HCT116 (cell line): ENCODE data around the gene SHISA2. TPM values are rescaled to one million over a fixed set of nuclear protein-coding genes. Genes with fewer than 3 reads are reported as not detected.

Source experiments
- ATAC-seq: fragments of 200-7000 bp; cut with Tn5 transposase; 2 replicates; pipeline ENCODE4 v1.9.1; 2020; ENCODE audit warnings: mild to moderate bottlenecking, moderate library complexity
- Bru-seq: library from RNA; stranded (reverse); fragments of 400-500 nt; gene quantifications from one replicate; lab custom pipeline; 2021; lab: Mats Ljungman, UMichigan
- BruChase-seq, 2 experiments: library from RNA; stranded (reverse); fragments of 400-500 nt; gene quantifications; one replicate each; lab custom pipeline; 2021; lab: Mats Ljungman, UMichigan
- BruUV-seq: library from RNA; stranded (reverse); fragments of 400-500 nt; replicated peaks from 2 replicates; lab custom pipeline; 2021; lab: Mats Ljungman, UMichigan
- CTCF ChIA-PET: fragments of 300-600 bp; sonication (Branson Sonifier 250); formaldehyde crosslinking; loops from one replicate; lab custom pipeline; 2021; ENCODE audit warnings: antibody characterized with exemption; lab: Charles Lee
- POLR2A ChIA-PET: fragments of 300-600, 350-600 bp; sonication (Branson Sonifier 250); formaldehyde crosslinking; loops from one replicate; lab custom pipeline; 2021; ENCODE audit warnings: antibody characterized with exemption; lab: Charles Lee
- RAD21 ChIA-PET, 2 experiments: fragments of 300-600 bp; sonication (Branson Sonifier 250); formaldehyde crosslinking; loops; one replicate each; lab custom pipeline; 2023; ENCODE audit warnings: low total read pairs in 2 of 2; ENCODE audit not compliant: uncharacterized antibody in 2 of 2, unreplicated experiment in 2 of 2, low non-redundant PET in 1 of 2; lab: Charles Lee
- DNase-seq: peaks from one replicate; pipeline ENCODE4 v3.0.0-alpha.2; 2010; ENCODE audit warnings: low read depth, low spot score
- H2AFZ ChIP-seq: fragments of 200-600 bp; shearing (Covaris generic), sonication (generic); 2 replicates; pipeline ENCODE4 v1.6.1; 2017; ENCODE audit warnings: low read depth, mixed run types, mixed read lengths, antibody characterized with exemption, low read length; ENCODE audit not compliant: poor library complexity, severe bottlenecking
- H3K27ac ChIP-seq: 2 replicates; pipeline ENCODE4 v1.5.1; 2012; ENCODE audit warnings: low read depth, low read length
- H3K27me3 ChIP-seq: fragments of 200-600 bp; sonication (generic); 2 replicates; pipeline ENCODE4 v1.6.1; 2016; ENCODE audit warnings: mixed run types, low read length, mixed read lengths; ENCODE audit not compliant: insufficient read depth
- H3K36me3 ChIP-seq, 2 experiments: fragments of 200-500 bp in 1 of 2; fragments of 200-600 bp in 1 of 2; sonication (Bioruptor generic) in 1 of 2; sonication (generic) in 1 of 2; 2 replicates each; pipeline versions ENCODE4 v1.5.1 to v1.6.1; 2014 to 2016; ENCODE audit warnings: low read length in 2 of 2, inconsistent platforms in 1 of 2, mixed read lengths in 1 of 2, mixed run types in 1 of 2; ENCODE audit not compliant: insufficient read depth in 2 of 2, control insufficient read depth in 1 of 2
- H3K4me1 ChIP-seq, 2 experiments: fragments of 200-600 bp in 1 of 2; sonication (generic) in 1 of 2; 2 replicates each; pipeline versions ENCODE4 v1.5.1 to v1.6.1; 2012 to 2017; ENCODE audit warnings: low read length in 2 of 2, inconsistent platforms in 1 of 2, mild to moderate bottlenecking in 1 of 2, mixed read lengths in 1 of 2, mixed run types in 1 of 2, moderate library complexity in 1 of 2; ENCODE audit not compliant: insufficient read depth in 2 of 2, control insufficient read depth in 1 of 2
- H3K4me2 ChIP-seq: fragments of 200-600 bp; sonication (generic); 2 replicates; pipeline ENCODE4 v1.6.1; 2017; ENCODE audit warnings: mixed run types, low read length, mixed read lengths
- H3K4me3 ChIP-seq, 2 experiments: fragments of 200-600 bp in 1 of 2; sonication (generic) in 1 of 2; replicated peaks in 1 of 2; 2 replicates each; pipeline ENCODE4 v1.5.1; 2011 to 2016; ENCODE audit warnings: low read length in 2 of 2, control low read depth in 1 of 2, low read depth in 1 of 2, mild to moderate bottlenecking in 1 of 2, mixed read lengths in 1 of 2, mixed run types in 1 of 2
- H3K79me2 ChIP-seq: fragments of 200-600 bp; sonication (generic); 2 replicates; pipeline ENCODE4 v1.6.1; 2017; ENCODE audit warnings: mild to moderate bottlenecking, mixed run types, low read length, moderate library complexity, mixed read lengths; ENCODE audit not compliant: insufficient read depth
- H3K9ac ChIP-seq: fragments of 200-600 bp; sonication (generic); 2 replicates; pipeline ENCODE4 v1.6.1; 2016; ENCODE audit warnings: low read length, mixed read lengths
- H3K9me2 ChIP-seq: fragments of 200-600 bp; sonication (generic), shearing (Covaris generic); 2 replicates; pipeline ENCODE4 v1.6.1; 2017; ENCODE audit warnings: mixed run types, mild to moderate bottlenecking, moderate library complexity; ENCODE audit not compliant: insufficient read depth
- H3K9me3 ChIP-seq, 2 experiments: fragments of 200-500 bp in 1 of 2; fragments of 200-600 bp in 1 of 2; sonication (Bioruptor generic) in 1 of 2; sonication (generic) in 1 of 2; 2 replicates each; pipeline ENCODE4 v1.6.1; 2014 to 2017; ENCODE audit warnings: low read length in 2 of 2, mixed read lengths in 2 of 2, inconsistent platforms in 1 of 2, low read depth in 1 of 2, mild to moderate bottlenecking in 1 of 2, mixed run types in 1 of 2, moderate library complexity in 1 of 2; ENCODE audit not compliant: control insufficient read depth in 1 of 2, insufficient read depth in 1 of 2
- H4K20me1 ChIP-seq: fragments of 200-600 bp; sonication (generic), shearing (Covaris generic); 2 replicates; pipeline ENCODE4 v1.6.1; 2017; ENCODE audit warnings: mixed run types, mild to moderate bottlenecking, moderate library complexity; ENCODE audit not compliant: insufficient read depth
- CBX3 ChIP-seq: IDR thresholded peaks from 2 replicates; pipeline ENCODE4 v1.6.1; 2012; ENCODE audit warnings: low read depth
- CEBPB ChIP-seq: IDR thresholded peaks from 2 replicates; pipeline ENCODE4 v1.6.1; 2012; ENCODE audit warnings: low read depth
- ELF1 ChIP-seq: IDR thresholded peaks from 2 replicates; pipeline ENCODE4 v1.6.1; 2012; ENCODE audit warnings: low read depth, borderline replicate concordance
- JUND ChIP-seq: IDR thresholded peaks from 2 replicates; pipeline ENCODE4 v1.6.1; 2012
- POLR2AphosphoS5 ChIP-seq: IDR thresholded peaks from 2 replicates; pipeline ENCODE4 v1.6.1; 2011; ENCODE audit warnings: mild to moderate bottlenecking, low read depth, low read length, moderate library complexity
- TCF7L2 ChIP-seq: IDR thresholded peaks from 2 replicates; pipeline ENCODE4 v1.7.0; 2011; ENCODE audit warnings: borderline replicate concordance, inconsistent platforms; ENCODE audit not compliant: insufficient read depth, insufficient read length; ENCODE audit errors: extremely low read depth
- intact Hi-C: fragments of 100-400 bp; cut with micrococcal nuclease; formaldehyde crosslinking; loops from 2 replicates; pipeline ENCODE4 v1.10.0; 2022
- long read RNA-seq: library from polyadenylated mRNA; unstranded; transcript quantifications from one replicate; pipeline ENCODE4 v2.0.0, GENCODE V29; 2021; ENCODE audit not compliant: unreplicated experiment
- polyA plus RNA-seq: library from polyadenylated mRNA; unstranded; fragments of >200 nt; gene quantifications from 2 replicates; pipeline ENCODE4 v1.2.1, GENCODE V29; 2012; ENCODE audit warnings: missing spikeins
- total RNA-seq: library from RNA; stranded (reverse); gene quantifications from one replicate; pipeline ENCODE4 v1.2.1, GENCODE V29; 2021; ENCODE audit not compliant: unreplicated experiment
- TF ChIP-seq, protein P1 (sequence below): IDR thresholded peaks from 2 replicates; pipeline ENCODE4 v1.6.1; 2012; ENCODE audit warnings: low read depth

SHISA2 gene
- total RNA-seq (not detected), Bru-seq, nascent RNA (not detected), BruChase-seq, experiment 1, labeled RNA remaining after a 6-hour chase (not detected), BruChase-seq, experiment 2, labeled RNA remaining after a 2-hour chase (percentile 9 among the genes with signal in this experiment)
- not detected in 2 replicates for polyA plus RNA-seq
- long read RNA-seq: 0 reads

DNA sequence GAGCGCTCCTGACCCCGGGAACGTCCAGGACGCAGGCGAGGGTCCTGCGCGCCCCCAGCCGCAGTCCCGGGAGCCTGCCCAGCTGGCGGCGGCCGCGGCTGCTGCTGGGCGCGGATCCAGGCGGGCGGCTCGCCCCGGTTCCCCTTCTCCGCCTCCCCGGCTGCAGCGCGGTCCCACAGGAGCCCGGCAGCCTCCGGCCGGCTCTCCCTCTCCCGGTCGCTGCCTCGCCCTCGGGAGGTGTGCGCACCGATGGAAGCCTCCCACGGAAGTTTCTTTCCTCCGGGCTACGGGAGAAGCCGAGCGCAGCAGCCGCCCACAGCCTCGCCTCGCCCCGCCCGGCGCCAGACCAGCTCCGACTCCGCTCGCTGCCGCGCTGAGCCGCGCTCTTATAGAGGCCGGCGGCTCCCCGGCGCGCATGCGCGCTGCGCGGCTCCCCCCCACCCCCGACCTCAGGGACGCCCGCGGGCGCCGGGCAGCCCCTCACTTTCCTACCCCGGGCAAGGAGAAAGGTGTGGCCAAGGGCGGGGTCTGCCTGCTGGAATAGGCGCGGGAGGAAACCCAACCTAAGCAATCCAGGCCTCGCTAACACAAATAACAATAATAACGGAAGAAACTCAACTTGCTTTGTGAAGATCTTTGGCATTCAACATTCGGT is at the start of gene SHISA2:
TSS of gene SHISA2 (minus strand) at position 360 of the 655 bp plus-strand sequence. CDS start 1,041 bp downstream, outside the sequence.
- no peak within 1 kb of the TSS for H3K27ac ChIP-seq
- H2AFZ ChIP-seq: no peak within 1 kb of the TSS
- no peak within 1 kb of the TSS for H3K4me3 ChIP-seq
- no peak within 1 kb of the TSS for H3K4me2 ChIP-seq
- intact Hi-C loops: no loop called here
- POLR2A ChIA-PET: no interaction called here
- TF ChIP-seq ELF1 (no peak), CEBPB (no peak), JUND (no peak), TCF7L2 (no peak), POLR2AphosphoS5 (no peak), CBX3 (no peak)
- TF ChIP-seq, protein P1, sequence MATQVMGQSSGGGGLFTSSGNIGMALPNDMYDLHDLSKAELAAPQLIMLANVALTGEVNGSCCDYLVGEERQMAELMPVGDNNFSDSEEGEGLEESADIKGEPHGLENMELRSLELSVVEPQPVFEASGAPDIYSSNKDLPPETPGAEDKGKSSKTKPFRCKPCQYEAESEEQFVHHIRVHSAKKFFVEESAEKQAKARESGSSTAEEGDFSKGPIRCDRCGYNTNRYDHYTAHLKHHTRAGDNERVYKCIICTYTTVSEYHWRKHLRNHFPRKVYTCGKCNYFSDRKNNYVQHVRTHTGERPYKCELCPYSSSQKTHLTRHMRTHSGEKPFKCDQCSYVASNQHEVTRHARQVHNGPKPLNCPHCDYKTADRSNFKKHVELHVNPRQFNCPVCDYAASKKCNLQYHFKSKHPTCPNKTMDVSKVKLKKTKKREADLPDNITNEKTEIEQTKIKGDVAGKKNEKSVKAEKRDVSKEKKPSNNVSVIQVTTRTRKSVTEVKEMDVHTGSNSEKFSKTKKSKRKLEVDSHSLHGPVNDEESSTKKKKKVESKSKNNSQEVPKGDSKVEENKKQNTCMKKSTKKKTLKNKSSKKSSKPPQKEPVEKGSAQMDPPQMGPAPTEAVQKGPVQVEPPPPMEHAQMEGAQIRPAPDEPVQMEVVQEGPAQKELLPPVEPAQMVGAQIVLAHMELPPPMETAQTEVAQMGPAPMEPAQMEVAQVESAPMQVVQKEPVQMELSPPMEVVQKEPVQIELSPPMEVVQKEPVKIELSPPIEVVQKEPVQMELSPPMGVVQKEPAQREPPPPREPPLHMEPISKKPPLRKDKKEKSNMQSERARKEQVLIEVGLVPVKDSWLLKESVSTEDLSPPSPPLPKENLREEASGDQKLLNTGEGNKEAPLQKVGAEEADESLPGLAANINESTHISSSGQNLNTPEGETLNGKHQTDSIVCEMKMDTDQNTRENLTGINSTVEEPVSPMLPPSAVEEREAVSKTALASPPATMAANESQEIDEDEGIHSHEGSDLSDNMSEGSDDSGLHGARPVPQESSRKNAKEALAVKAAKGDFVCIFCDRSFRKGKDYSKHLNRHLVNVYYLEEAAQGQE: no peak
- TF ChIP-seq, all 23 proteins: peak for 0
- no peak for ATAC-seq
- BruUV-seq: no TSS peak
- ChIA-PET RAD21 (no interaction called here), CTCF (no interaction called here)
- peaks cover 38% of the 10 kb centered on the region for H3K27me3 ChIP-seq
- no peak for DNase-seq
- no peak within 1 kb of the TSS for H3K9ac ChIP-seq
- H3K9me2 ChIP-seq: no peaks in the 10 kb centered on the region
- no peaks in the 10 kb centered on the region for H3K36me3 ChIP-seq
- no peaks in the 10 kb centered on the region for H3K9me3 ChIP-seq
- no peaks in the 10 kb centered on the region for H4K20me1 ChIP-seq
- no peaks in the 10 kb centered on the region for H3K4me1 ChIP-seq
- no peaks in the 10 kb centered on the region for H3K79me2 ChIP-seq
